Activated CD8-positive, alpha-beta memory T cell treated with anti-CD3 and anti-CD28 coated beads, Interleukin-2, amount 50 U/mL, for 1 hour (primary cell): Measurements from ENCODE around the gene SLC16A3.

Experiments used
- DNase-seq: peaks from one replicate; pipeline ENCODE4 v3.0.0-alpha.2; 2020; ENCODE audit errors: extremely low read depth

SLC16A3 gene

DNA sequence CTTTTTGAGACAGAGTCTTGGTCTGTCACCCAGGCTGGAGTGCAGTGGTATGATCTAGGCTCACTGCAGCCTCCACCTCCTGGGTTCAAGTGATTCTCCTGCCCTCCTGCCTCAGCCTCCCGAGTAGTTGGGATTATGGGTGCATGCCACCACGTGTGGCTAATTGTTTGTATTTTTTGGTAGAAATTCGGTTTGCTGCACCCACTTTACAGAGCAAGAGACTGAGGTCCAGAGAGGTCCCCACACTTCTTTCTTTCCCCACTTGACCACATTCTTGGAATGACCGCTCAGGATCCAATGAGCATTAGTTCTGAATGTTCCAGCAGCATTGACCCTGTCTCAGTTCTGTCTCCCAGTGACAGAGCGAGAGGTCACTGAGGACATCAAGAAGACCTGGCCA, 5.3 kb upstream of the SLC16A3 start:
- DNase-seq, result no peak

GRCh38 chr17:82224666-82225065, 4.2 kb upstream of the SLC16A3 start:
- DNase-seq, result no peak

DNA sequence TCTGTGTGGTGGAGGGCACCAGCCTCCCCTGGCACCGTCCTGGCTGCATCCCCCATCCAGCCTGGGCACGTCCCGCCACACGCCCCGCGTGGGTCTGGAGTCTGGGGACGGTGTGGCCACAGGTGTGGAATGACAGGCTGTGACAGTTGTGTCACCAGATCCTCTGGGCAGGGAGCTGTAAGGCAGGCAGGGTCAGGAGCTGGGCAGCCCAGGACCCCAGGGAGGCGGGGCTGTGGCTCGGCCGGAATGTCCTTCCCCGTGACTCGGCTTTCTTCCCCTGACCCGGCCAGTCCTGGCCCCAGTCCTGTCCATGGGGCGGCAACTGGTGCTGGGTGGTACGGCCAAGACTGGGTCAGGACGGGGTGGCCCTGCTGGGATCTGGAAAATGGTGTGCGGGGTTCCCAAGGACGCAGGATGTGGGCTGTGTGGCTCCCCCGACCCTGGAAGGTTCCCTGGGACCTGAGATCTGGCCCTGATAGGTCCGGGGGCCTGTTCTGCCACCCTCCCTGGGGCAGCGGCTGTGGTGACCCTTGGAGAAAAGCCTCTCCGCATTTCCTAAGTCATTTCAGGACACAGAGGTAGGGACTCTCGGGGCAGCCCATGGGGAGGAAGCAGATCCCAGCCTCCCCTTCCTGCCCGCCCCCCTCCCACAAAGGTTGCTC, 3.3 kb upstream of the SLC16A3 start:
- DNase-seq, result no peak

DNA sequence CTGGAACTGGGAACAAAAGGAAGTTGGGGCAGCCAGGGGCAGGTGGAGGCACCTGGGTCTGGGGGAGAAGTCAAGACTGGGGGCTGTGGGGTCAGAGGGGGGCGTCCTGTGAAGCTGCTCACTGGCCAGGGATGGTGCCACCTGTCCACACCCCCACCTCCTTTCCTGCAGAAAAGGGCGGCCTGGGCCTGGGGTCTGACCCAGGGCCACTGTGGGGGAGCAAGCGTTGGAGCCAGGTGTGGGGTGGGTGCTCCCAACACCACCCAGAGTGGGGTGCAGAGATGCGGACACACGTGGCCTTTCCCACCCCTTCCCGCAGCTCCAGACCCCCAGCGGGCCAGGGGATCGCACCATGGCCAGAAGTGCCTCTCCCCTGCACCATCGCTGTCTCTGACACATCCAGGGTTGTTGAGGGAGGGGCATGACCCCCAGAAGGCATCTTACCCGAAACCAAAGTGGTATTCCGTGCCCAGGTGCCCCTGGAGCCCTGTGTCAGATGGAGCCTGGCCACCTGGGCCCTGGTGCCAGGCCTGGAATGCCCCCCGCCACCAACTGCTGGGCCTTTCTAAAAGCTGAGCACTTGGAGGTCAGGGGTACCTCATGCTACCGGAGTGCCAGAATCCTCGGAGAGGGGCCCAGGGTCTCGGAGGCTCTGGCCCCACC, 2.6 kb upstream of the SLC16A3 start:
- DNase-seq, result no peak

- DNase-seq, result no peak
These were observed 1.8 kb upstream of the SLC16A3 start for GRCh38 chr17:82226809-82227628.

DNA sequence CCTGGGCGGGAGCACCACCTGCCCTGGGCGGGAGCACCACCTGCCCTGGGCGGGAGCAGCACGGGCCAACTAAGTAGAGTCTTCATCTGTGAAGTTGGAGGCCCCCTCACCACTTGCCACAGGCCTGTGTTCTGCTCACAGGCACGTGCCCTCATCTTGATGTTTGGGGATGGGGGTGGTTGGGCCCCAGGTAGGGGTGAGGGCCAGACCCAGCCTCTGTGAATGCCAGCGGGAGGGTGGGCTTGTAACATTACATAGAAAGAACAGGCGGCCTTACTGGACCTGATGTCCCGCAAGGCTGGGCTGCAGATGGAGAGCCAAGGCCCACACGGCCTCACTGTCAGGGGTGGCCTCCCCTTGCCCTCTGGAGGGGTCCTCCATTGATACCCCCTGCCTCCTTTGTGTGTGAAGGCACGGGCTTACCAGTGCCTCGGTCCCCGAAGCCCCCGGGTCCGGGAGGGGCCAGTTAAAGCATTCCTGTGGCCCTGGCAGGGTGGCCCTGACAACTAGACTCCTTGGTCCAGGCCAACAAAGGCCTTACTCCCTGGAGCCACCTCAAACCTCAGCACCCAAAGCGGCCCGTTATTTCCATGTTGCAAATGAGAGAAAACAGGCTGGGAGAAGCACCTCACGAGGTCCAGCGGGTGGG, 1.1 kb upstream of the SLC16A3 start:
- no peak for DNase-seq

DNA sequence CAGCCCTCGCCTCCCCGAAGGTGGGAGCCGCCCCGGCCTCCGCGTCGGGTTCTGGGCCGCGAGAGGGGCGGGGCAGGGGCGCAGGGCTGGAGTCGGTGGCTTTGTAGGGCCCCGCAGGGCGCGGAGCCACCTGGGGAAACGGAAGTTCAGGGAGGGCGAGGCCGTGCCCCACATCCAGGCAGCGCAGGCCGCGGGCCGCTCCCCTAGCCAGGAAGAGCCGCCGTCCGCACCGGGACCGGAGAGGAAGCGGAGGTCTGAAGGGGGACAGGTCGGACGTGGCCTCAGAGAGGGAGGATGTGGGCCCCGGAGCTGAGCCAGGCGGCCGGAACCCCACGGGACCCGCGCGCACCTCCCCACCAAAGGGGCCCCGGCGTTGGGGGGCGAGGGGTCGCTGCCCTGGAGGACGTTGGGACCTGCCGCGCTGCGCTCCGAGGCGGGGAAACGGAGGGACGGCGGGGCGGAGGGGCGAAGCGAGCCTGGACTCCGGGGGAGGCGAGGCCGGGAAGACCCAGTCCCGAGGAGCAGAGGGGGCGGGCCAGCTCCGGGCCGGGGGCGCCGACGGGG, 482 bp upstream of the SLC16A3 start:
- DNase-seq, result no peak

GRCh38 chr17:82229698-82230608, 1.1 kb downstream of the SLC16A3 start:
- DNase-seq, result no peak

GRCh38 chr17:82230609-82231311, 1.9 kb downstream of the SLC16A3 start:
- DNase-seq, result no peak

DNA sequence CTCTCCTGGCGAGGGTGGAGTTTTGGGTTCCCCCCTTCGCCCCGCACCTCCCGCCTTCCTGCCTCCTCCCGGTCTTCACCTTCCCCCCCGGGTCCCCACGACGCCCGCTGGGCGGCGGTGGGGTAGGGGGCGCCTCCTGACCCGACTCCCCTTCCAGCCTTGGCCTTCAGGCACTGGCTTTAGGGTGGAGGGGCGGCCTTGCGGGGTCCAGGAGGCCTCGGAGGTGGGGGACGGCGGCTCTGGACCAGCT, 2.4 kb downstream of the SLC16A3 start:
- no peak for DNase-seq

DNA sequence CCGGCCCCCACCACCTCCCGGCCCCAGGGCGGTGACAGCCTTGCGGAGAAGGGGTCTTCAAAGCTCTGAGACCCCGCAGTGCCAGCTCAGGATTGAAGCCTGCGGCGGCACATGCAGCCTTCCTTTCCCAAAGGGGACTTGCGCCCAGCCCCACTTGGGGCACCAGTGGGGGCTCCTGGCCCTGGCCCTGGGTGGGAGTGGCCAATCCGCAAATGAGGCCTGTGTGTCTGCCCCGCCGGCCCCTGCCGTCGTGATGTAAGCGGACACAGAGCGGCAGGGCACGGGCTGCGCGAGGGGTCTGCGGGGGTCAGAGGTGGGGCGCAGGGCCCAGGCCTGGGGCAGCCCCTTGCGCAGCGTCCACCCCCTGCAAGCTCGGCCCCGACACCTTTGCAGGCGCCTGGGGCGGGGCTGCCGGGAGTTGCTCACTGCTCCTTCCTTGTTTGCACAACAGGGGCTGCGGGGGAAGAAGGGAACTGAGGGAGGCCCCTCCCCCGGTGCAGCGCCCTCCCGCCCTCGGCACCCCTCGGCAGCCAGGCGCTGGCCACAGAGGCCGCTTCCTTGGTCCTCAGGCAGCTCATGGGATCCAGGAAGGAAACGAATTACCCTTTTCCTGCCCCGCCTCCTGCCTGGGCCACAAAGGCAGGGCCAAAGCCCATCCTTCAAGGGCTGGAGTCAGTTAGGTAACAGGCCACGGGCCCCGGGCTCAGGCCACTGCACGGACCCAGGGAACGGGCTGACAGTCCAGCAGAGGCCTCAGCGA, 2.9 kb downstream of the SLC16A3 start:
- DNase-seq, result no peak

DNA sequence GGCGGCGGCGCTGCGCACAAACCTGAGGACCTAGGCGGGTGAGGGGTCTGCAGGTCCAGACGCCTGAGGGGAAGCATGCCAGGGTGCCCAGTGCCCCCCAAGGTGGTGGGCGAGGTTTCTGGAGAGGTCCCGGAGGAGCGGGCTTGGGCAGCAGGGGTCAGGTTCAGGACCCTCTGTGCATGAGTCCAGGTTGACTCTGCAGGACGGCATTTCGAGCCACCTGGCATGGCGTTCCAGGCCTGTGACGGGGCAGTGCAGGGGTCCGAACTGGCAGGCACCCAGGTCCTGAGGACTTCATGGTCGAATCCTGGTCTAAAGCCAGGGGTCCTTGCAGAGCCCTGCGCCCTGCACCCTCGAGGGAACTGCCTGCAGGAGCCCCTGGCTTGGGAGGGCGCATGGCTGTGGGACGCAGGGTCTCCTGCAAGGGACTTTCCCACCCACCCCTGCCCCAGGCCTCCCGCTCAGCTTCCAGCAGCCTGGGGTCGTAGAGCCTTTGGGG, 3.5 kb downstream of the SLC16A3 start:
- no peak for DNase-seq

- DNase-seq, result no peak
These were observed 4.3 kb downstream of the SLC16A3 start for GRCh38 chr17:82232876-82233785.

GRCh38 chr17:82234211-82235055, 5.6 kb downstream of the SLC16A3 start:
- DNase-seq, result no peak

GRCh38 chr17:82235056-82235774, 6.4 kb downstream of the SLC16A3 start:
- no peak for DNase-seq

GRCh38 chr17:82235775-82236141, 6.9 kb downstream of the SLC16A3 start:
- no peak for DNase-seq
